HEK293 (cell line): ENCODE results near the gene HMMR.
A peak's percentile ranks its signal among the peaks of the same experiment; 100 is the strongest.

Experiments
- EGR2 ChIP-seq: fragments of 450-650 bp; formaldehyde crosslinking; IDR thresholded peaks from 2 replicates; pipeline ENCODE4 v1.5.1; 2016; ENCODE audit warnings: low read depth, missing biosample characterization, missing genetic modification characterization
- GLIS2 ChIP-seq: fragments of 450-650 bp; formaldehyde crosslinking; IDR thresholded peaks from 2 replicates; pipeline ENCODE4 v1.5.1; 2016; ENCODE audit warnings: missing biosample characterization, missing genetic modification characterization
- OVOL3 ChIP-seq: fragments of 450-650 bp; formaldehyde crosslinking; IDR thresholded peaks from 2 replicates; pipeline ENCODE4 v1.5.1; 2016; ENCODE audit warnings: missing biosample characterization, missing genetic modification characterization
- SP2 ChIP-seq: fragments of 450-650 bp; formaldehyde crosslinking; IDR thresholded peaks from 2 replicates; pipeline ENCODE4 v1.5.1; 2016; ENCODE audit warnings: missing biosample characterization, missing genetic modification characterization
- SP3 ChIP-seq: fragments of 450-650 bp; formaldehyde crosslinking; IDR thresholded peaks from 2 replicates; pipeline ENCODE4 v1.5.1; 2016; ENCODE audit warnings: missing biosample characterization, missing genetic modification characterization
- YY1 ChIP-seq: fragments of 450-650 bp; formaldehyde crosslinking; IDR thresholded peaks from 2 replicates; pipeline ENCODE4 v1.5.1; 2018; ENCODE audit warnings: missing biosample characterization, missing genetic modification characterization
- ZBTB1 ChIP-seq: fragments of 450-650 bp; formaldehyde crosslinking; IDR thresholded peaks from 2 replicates; pipeline ENCODE4 v1.5.1; 2016; ENCODE audit warnings: missing biosample characterization, missing genetic modification characterization
- ZBTB20 ChIP-seq: fragments of 450-650 bp; formaldehyde crosslinking; IDR thresholded peaks from 2 replicates; pipeline ENCODE4 v1.5.1; 2016; ENCODE audit warnings: missing biosample characterization, missing genetic modification characterization
- ZBTB8A ChIP-seq: fragments of 450-650 bp; formaldehyde crosslinking; IDR thresholded peaks from 2 replicates; pipeline ENCODE4 v1.5.1; 2016; ENCODE audit warnings: missing biosample characterization, missing genetic modification characterization
- ZFHX2 ChIP-seq: fragments of 450-650 bp; formaldehyde crosslinking; conservative IDR thresholded peaks from 2 replicates; pipeline ENCODE4 v1.5.1; 2016; ENCODE audit warnings: missing biosample characterization, missing genetic modification characterization
- ZNF138 ChIP-seq: fragments of 450-650 bp; formaldehyde crosslinking; IDR thresholded peaks from 2 replicates; pipeline ENCODE4 v1.5.1; 2016; ENCODE audit warnings: missing biosample characterization, missing genetic modification characterization, borderline replicate concordance
- ZNF157 ChIP-seq: fragments of 450-650 bp; formaldehyde crosslinking; IDR thresholded peaks from 2 replicates; pipeline ENCODE4 v1.5.1; 2016; ENCODE audit warnings: missing biosample characterization, missing genetic modification characterization
- ZNF19 ChIP-seq: fragments of 450-650 bp; formaldehyde crosslinking; IDR thresholded peaks from 2 replicates; pipeline ENCODE4; 2016; ENCODE audit warnings: missing biosample characterization, missing genetic modification characterization, low read depth
- ZNF2 ChIP-seq: fragments of 450-650 bp; formaldehyde crosslinking; IDR thresholded peaks from 2 replicates; pipeline ENCODE4 v1.5.1; 2016; ENCODE audit warnings: missing biosample characterization, missing genetic modification characterization
- ZNF311 ChIP-seq: fragments of 450-650 bp; formaldehyde crosslinking; IDR thresholded peaks from 2 replicates; pipeline ENCODE4 v1.5.1; 2017; ENCODE audit warnings: missing biosample characterization, missing genetic modification characterization, borderline replicate concordance
- ZNF324 ChIP-seq: fragments of 450-650 bp; formaldehyde crosslinking; IDR thresholded peaks from 2 replicates; pipeline ENCODE4 v1.5.1; 2016; ENCODE audit warnings: missing biosample characterization, missing genetic modification characterization
- ZNF335 ChIP-seq: fragments of 450-650 bp; formaldehyde crosslinking; conservative IDR thresholded peaks from 2 replicates; pipeline ENCODE4 v1.5.1; 2016; ENCODE audit warnings: missing biosample characterization, missing genetic modification characterization
- ZNF341 ChIP-seq: fragments of 450-650 bp; formaldehyde crosslinking; IDR thresholded peaks from 2 replicates; pipeline ENCODE4; 2016; ENCODE audit warnings: low read depth, missing biosample characterization, missing genetic modification characterization
- ZNF394 ChIP-seq: fragments of 450-650 bp; formaldehyde crosslinking; IDR thresholded peaks from 2 replicates; pipeline ENCODE4 v1.5.1; 2016; ENCODE audit warnings: missing biosample characterization, missing genetic modification characterization, mild to moderate bottlenecking, moderate library complexity, borderline replicate concordance
- ZNF544 ChIP-seq: fragments of 450-650 bp; formaldehyde crosslinking; IDR thresholded peaks from 2 replicates; pipeline ENCODE4 v1.5.0; 2017; ENCODE audit warnings: missing biosample characterization, missing genetic modification characterization
- ZNF561 ChIP-seq: fragments of 450-650 bp; IDR thresholded peaks from 2 replicates; pipeline ENCODE4 v1.5.1; 2018; ENCODE audit warnings: missing biosample characterization, missing genetic modification characterization, borderline replicate concordance
- ZNF585B ChIP-seq: fragments of 450-650 bp; formaldehyde crosslinking; IDR thresholded peaks from 2 replicates; pipeline ENCODE4 v1.5.1; 2016; ENCODE audit warnings: missing biosample characterization, missing genetic modification characterization
- ZNF629 ChIP-seq: fragments of 450-650 bp; formaldehyde crosslinking; IDR thresholded peaks from 2 replicates; pipeline ENCODE4 v1.5.1; 2017; ENCODE audit warnings: missing biosample characterization, missing genetic modification characterization
- ZNF664 ChIP-seq: fragments of 450-650 bp; formaldehyde crosslinking; IDR thresholded peaks from 2 replicates; pipeline ENCODE4 v1.5.1; 2016; ENCODE audit warnings: missing biosample characterization, missing genetic modification characterization
- ZNF677 ChIP-seq: fragments of 450-650 bp; IDR thresholded peaks from 2 replicates; pipeline ENCODE4 v1.5.0; 2018; ENCODE audit warnings: missing biosample characterization, mild to moderate bottlenecking, missing genetic modification characterization, moderate library complexity
- ZNF707 ChIP-seq: fragments of 450-650 bp; formaldehyde crosslinking; IDR thresholded peaks from 2 replicates; pipeline ENCODE4 v1.5.1; 2016; ENCODE audit warnings: missing biosample characterization, missing genetic modification characterization
- ZNF76 ChIP-seq: fragments of 450-650 bp; formaldehyde crosslinking; IDR thresholded peaks from 2 replicates; pipeline ENCODE4; 2016; ENCODE audit warnings: low read depth, missing biosample characterization, missing genetic modification characterization, borderline replicate concordance
- ZNF830 ChIP-seq: fragments of 450-650 bp; IDR thresholded peaks from 2 replicates; pipeline ENCODE4 v1.5.0; 2018; ENCODE audit warnings: missing biosample characterization, missing genetic modification characterization, low read depth, mild to moderate bottlenecking, moderate library complexity
- ZXDB ChIP-seq: fragments of 450-650 bp; formaldehyde crosslinking; IDR thresholded peaks from 2 replicates; pipeline ENCODE4 v1.5.1; 2016; ENCODE audit warnings: missing biosample characterization, missing genetic modification characterization
- TF ChIP-seq, protein P1 (sequence below): sonication (generic); formaldehyde crosslinking; IDR thresholded peaks from 2 replicates; pipeline ENCODE4 v1.8.1; 2022; ENCODE audit warnings: mild to moderate bottlenecking, moderate library complexity, missing genetic modification reagents
- TF ChIP-seq, protein P2 (sequence below): fragments of 450-650 bp; formaldehyde crosslinking; optimal IDR thresholded peaks from 2 replicates; pipeline ENCODE3; 2016; ENCODE audit warnings: missing biosample characterization, mild to moderate bottlenecking, missing genetic modification characterization
- TF ChIP-seq, protein P3 (sequence below): fragments of 450-650 bp; formaldehyde crosslinking; IDR thresholded peaks from 2 replicates; pipeline ENCODE4 v1.5.1; 2017; ENCODE audit warnings: missing biosample characterization, mild to moderate bottlenecking, missing genetic modification characterization, moderate library complexity
- TF ChIP-seq, protein P4 (sequence below): fragments of 450-650 bp; formaldehyde crosslinking; IDR thresholded peaks from 2 replicates; pipeline ENCODE4 v1.5.1; 2017; ENCODE audit warnings: missing biosample characterization, missing genetic modification characterization
- TF ChIP-seq, protein P5 (sequence below): fragments of 450-650 bp; formaldehyde crosslinking; IDR thresholded peaks from 2 replicates; pipeline ENCODE4 v1.5.1; 2016; ENCODE audit warnings: missing biosample characterization, missing genetic modification characterization

The HMMR gene

DNA sequence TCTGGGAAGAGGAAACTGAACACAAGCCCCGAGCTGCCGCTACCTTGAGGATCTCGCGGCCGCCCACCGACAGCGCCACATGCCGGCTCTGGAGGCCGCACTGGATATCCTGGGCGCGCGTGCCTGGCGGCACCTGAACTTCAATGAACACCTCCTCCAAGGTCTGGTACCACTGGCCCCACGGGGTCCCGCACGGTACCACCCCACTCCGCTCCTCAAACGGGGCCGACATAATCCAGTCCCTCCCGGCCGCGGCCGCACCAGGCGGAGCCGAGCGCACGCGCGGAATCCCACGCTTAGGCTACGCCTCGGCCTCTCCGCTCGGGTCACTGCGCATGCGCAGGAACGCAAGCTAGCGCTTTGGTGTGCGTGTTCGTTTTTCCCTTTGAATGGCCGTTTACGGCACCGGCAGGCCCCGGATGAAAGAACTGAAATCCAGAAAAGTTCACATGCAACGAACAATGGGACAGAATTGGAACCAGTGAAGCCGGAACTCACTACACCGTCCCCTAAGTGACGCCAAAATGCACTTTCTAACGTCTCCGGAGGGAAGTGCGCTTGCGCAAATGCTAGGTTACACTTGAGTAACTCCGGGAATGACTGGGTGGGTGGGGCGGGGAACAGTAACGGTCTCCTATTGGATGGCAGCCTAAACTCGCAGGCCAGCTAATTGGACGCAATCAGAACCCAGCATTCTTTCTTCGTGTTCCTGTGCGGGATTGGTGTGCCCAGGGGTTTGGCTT lies 442 bp upstream of the HMMR start, which contains the start of gene NUDCD2 (continued):
- TF ChIP-seq ZNF585B (tag by site-specific recombination) = no peak
- 0 out of 2 replicates have a peak, but pooled peaks have one; percentile 15 for TF ChIP-seq ZBTB1
- peak; percentile 37; the same call in 1 of the 2 replicates for TF ChIP-seq OVOL3
- TF ChIP-seq ZNF2 = peak; percentile 71
- TF ChIP-seq, protein P1, sequence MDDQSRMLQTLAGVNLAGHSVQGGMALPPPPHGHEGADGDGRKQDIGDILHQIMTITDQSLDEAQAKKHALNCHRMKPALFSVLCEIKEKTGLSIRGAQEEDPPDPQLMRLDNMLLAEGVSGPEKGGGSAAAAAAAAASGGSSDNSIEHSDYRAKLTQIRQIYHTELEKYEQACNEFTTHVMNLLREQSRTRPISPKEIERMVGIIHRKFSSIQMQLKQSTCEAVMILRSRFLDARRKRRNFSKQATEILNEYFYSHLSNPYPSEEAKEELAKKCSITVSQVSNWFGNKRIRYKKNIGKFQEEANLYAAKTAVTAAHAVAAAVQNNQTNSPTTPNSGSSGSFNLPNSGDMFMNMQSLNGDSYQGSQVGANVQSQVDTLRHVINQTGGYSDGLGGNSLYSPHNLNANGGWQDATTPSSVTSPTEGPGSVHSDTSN (CRISPR knock-in tag) = no peak
- TF ChIP-seq SP3 (tag by site-specific recombination) = peak; percentile 35
- TF ChIP-seq, protein P2, sequence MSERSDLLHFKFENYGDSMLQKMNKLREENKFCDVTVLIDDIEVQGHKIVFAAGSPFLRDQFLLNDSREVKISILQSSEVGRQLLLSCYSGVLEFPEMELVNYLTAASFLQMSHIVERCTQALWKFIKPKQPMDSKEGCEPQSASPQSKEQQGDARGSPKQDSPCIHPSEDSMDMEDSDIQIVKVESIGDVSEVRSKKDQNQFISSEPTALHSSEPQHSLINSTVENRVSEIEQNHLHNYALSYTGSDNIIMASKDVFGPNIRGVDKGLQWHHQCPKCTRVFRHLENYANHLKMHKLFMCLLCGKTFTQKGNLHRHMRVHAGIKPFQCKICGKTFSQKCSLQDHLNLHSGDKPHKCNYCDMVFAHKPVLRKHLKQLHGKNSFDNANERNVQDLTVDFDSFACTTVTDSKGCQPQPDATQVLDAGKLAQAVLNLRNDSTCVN = peak; percentile 96
- TF ChIP-seq ZNF561 (tag by site-specific recombination) = peak; percentile 70; the same call in 1 of the 2 replicates
- peak; percentile 67 for TF ChIP-seq SP2 (tag by site-specific recombination)
- TF ChIP-seq ZBTB20 = peak; percentile 63; the same call in 1 of the 2 replicates
- no peak for TF ChIP-seq ZNF664
- TF ChIP-seq ZNF157 (tag by site-specific recombination) = no peak
- peak; percentile 80; the same call in 1 of the 2 replicates for TF ChIP-seq ZXDB
- TF ChIP-seq GLIS2 (tag by site-specific recombination) = peak; percentile 79
- no peak for TF ChIP-seq ZNF830 (tag by site-specific recombination)
- TF ChIP-seq ZNF707 = no peak
- peak; percentile 60; the same call in 1 of the 2 replicates for TF ChIP-seq YY1
- no peak for TF ChIP-seq ZNF544 (tag by site-specific recombination)
- no peak for TF ChIP-seq ZNF311 (tag by site-specific recombination)
- 0 out of 2 replicates have a peak, but pooled peaks have one; percentile 42 for TF ChIP-seq ZNF324
- no peak for TF ChIP-seq ZNF19 (tag by site-specific recombination)
- peak; percentile 66; the same call in 1 of the 2 replicates for TF ChIP-seq EGR2
- TF ChIP-seq ZNF341 (tag by site-specific recombination) = no peak
- peak; percentile 80 for TF ChIP-seq ZNF335 (tag by site-specific recombination)
- peak; percentile 70 for TF ChIP-seq ZFHX2
- TF ChIP-seq ZNF629 (tag by site-specific recombination) = peak; percentile 85
- no peak for TF ChIP-seq ZNF138 (tag by site-specific recombination)
- TF ChIP-seq, protein P3, sequence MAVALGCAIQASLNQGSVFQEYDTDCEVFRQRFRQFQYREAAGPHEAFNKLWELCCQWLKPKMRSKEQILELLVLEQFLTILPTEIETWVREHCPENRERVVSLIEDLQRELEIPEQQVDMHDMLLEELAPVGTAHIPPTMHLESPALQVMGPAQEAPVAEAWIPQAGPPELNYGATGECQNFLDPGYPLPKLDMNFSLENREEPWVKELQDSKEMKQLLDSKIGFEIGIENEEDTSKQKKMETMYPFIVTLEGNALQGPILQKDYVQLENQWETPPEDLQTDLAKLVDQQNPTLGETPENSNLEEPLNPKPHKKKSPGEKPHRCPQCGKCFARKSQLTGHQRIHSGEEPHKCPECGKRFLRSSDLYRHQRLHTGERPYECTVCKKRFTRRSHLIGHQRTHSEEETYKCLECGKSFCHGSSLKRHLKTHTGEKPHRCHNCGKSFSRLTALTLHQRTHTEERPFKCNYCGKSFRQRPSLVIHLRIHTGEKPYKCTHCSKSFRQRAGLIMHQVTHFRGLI (tag by site-specific recombination) = peak; percentile 60; the same call in 1 of the 2 replicates
- peak; percentile 18; the same call in 1 of the 2 replicates for TF ChIP-seq ZBTB8A
- no peak for TF ChIP-seq ZNF677
- TF ChIP-seq ZNF394 (tag by site-specific recombination) = 0 out of 2 replicates have a peak, but pooled peaks have one; percentile 48
- peak; percentile 75 for TF ChIP-seq ZNF76 (tag by site-specific recombination)
- TF ChIP-seq, protein P4, sequence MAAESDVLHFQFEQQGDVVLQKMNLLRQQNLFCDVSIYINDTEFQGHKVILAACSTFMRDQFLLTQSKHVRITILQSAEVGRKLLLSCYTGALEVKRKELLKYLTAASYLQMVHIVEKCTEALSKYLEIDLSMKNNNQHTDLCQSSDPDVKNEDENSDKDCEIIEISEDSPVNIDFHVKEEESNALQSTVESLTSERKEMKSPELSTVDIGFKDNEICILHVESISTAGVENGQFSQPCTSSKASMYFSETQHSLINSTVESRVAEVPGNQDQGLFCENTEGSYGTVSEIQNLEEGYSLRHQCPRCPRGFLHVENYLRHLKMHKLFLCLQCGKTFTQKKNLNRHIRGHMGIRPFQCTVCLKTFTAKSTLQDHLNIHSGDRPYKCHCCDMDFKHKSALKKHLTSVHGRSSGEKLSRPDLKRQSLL (tag by site-specific recombination) = no peak
- TF ChIP-seq, protein P5, sequence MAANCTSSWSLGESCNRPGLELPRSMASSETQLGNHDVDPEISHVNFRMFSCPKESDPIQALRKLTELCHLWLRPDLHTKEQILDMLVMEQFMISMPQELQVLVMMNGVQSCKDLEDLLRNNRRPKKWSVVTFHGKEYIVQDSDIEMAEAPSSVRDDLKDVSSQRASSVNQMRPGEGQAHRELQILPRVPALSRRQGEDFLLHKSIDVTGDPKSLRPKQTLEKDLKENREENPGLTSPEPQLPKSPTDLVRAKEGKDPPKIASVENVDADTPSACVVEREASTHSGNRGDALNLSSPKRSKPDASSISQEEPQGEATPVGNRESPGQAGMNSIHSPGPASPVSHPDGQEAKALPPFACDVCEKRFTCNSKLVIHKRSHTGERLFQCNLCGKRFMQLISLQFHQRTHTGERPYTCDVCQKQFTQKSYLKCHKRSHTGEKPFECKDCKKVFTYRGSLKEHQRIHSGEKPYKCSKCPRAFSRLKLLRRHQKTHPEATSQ (tag by site-specific recombination) = peak; percentile 56; the same call in 1 of the 2 replicates
